ENCODE measurements around the gene RPS16. TPM values are rescaled to one million over a fixed set of nuclear protein-coding genes. Genes with fewer than 3 reads are reported as not detected.
A peak's percentile ranks its signal among the peaks of the same experiment; 100 is the strongest.

Gene RPS16
- total and polyA plus RNA-seq, 9 of the 15 experiments (the other 6 are each of a cell fraction or from before 2014, with no cell fraction given) = 82.6 to 3,671 (median 2,204) TPM

DNA sequence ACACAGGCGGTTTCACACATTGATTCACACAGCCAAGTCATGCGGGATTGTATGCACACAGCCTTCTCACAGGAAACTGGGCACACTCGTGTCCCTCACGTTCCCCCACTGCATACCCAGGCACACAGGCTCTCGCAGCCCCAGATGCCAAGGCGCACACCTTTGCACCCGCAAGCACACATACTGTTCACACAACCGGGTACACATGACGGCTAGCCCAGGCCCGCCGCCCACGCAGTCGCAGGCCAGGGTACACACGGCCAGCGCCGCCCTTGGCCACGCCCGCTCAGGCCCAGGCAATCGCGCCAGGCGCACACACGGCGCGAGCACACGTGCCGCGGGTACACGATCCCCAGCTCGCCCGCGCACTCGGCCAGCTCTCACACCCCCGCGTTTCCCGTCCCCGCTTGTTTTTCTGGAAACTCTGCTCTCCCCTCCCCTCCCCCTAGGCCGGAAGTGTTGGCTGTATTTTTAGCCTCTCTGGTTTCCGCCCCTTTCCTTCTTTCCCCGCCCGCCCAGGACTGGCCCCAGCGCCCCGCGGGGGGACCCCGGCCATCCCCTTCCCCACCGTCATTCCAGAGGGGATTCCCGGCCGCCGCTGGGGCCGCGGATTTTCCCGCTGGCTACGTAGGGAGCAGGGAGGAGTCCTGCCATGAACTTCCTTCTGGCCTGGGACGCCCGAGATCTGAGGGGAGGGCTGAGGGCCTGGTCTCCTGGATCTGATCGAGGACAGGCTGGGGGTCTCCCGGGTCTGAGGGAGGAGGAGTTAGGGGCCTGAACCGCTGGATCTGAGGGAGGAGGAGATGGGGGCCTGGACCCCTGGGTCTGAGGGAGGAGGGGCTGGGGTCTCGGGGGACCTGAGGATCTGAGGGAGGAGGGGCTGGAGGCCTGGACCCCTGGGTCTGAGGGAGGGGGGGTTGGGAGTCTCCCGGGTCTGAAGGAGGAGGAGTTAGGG, 33.1 kb downstream of the RPS16 start (continued):
- TF ChIP-seq ZBTB40 (IDR thresholded peaks at IDR 0.05) (peak; percentile 58; the same call in 1 of the 2 replicates), ZBTB40 (CRISPR knock-in tag; IDR thresholded peaks at IDR 0.05) (no peak), TSC22D4 (tag; IDR thresholded peaks at IDR 0.05) (no peak), ZNF76 (CRISPR knock-in tag; IDR thresholded peaks at IDR 0.05; ENCODE audit: borderline replicate concordance) (0 out of 2 replicates have a peak, but pooled peaks have one; percentile 48), SMAD1 (IDR thresholded peaks at IDR 0.05; ENCODE audit: low read depth, low read length, partially characterized antibody) (no peak), HNRNPUL1 (IDR thresholded peaks at IDR 0.05; ENCODE audit: low read length) (no peak), CREB3L1 (IDR thresholded peaks at IDR 0.05; ENCODE audit: borderline replicate concordance, low read depth) (peak; percentile 42; the same call in 1 of the 2 replicates), FOXK1 (CRISPR knock-in tag; IDR thresholded peaks at IDR 0.05; ENCODE audit: borderline replicate concordance) (peak; percentile 83; the same call in 1 of the 2 replicates), EP300 (IDR thresholded peaks at IDR 0.05; ENCODE audit: low read length) (peak; percentile 57), UBTF (IDR thresholded peaks at IDR 0.05; ENCODE audit: borderline replicate concordance in 1 of 2, low read depth in 2 of 2, low read length in 2 of 2) (0 out of 4 replicates have a peak, but pooled peaks of 1 of the 2 experiments have one; percentile 37)

Measured in K562 (cell line).